WTC11 (cell line): ENCODE measurements around the gene AHCYL1. TPM values are rescaled to one million over a fixed set of nuclear protein-coding genes. Genes with fewer than 3 reads are reported as not detected.

Experiments
- ATAC-seq: fragments of 200-7000 bp; cut with Tn5 transposase; 2 replicates; pipeline ENCODE4 v1.10.0; 2021; ENCODE audit warnings: mild to moderate bottlenecking, moderate library complexity
- CTCF ChIA-PET: fragments of 300-600 bp; sonication (Branson Sonifier 250); formaldehyde crosslinking; loops from one replicate; lab custom pipeline; 2021; ENCODE audit warnings: antibody characterized with exemption; lab: Charles Lee
- POLR2A ChIA-PET: fragments of 350-600 bp; sonication (Branson Sonifier 250); formaldehyde crosslinking; loops from one replicate; lab custom pipeline; 2021; ENCODE audit warnings: antibody characterized with exemption; lab: Charles Lee
- DNase-seq: peaks from one replicate; pipeline ENCODE4 v3.0.0; 2021; ENCODE audit warnings: low spot score
- H3K27ac Mint-ChIP-seq: 2 replicates; pipeline ENCODE4 v1.8.0; 2021; ENCODE audit warnings: mixed read lengths
- H3K27me3 Mint-ChIP-seq: 2 replicates; pipeline ENCODE4 v1.8.0; 2021; ENCODE audit warnings: low read depth, mild to moderate bottlenecking, moderate library complexity, mixed read lengths
- H3K36me3 Mint-ChIP-seq: 2 replicates; pipeline ENCODE4 v1.8.0; 2021; ENCODE audit warnings: mixed read lengths
- H3K4me1 Mint-ChIP-seq: 2 replicates; pipeline ENCODE4 v1.8.0; 2022; ENCODE audit warnings: mixed read lengths
- H3K4me3 Mint-ChIP-seq: 2 replicates; pipeline ENCODE4 v1.8.0; 2021; ENCODE audit warnings: mild to moderate bottlenecking, moderate library complexity, mixed read lengths
- H3K9me3 Mint-ChIP-seq: 2 replicates; pipeline ENCODE4 v1.8.0; 2021; ENCODE audit warnings: mixed read lengths
- ATF2 ChIP-seq: sonication (generic); formaldehyde crosslinking; IDR thresholded peaks from 2 replicates; pipeline ENCODE4 v1.8.1; 2022; ENCODE audit warnings: low read depth, missing genetic modification reagents, borderline replicate concordance
- CDX4 ChIP-seq: fragments of 250-450 bp; sonication (Bioruptor Pico); IDR thresholded peaks from 2 replicates; pipeline ENCODE4 v1.9.0; 2021; ENCODE audit warnings: moderate library complexity, mild to moderate bottlenecking, inconsistent platforms, borderline replicate concordance
- CREB1 ChIP-seq: sonication (generic); formaldehyde crosslinking; IDR thresholded peaks from 2 replicates; pipeline ENCODE4 v1.8.0; 2023; ENCODE audit warnings: mild to moderate bottlenecking, missing genetic modification reagents
- E2F1 ChIP-seq: sonication (generic); formaldehyde crosslinking; IDR thresholded peaks from 2 replicates; pipeline ENCODE4 v1.8.0; 2022; ENCODE audit warnings: mild to moderate bottlenecking, missing genetic modification reagents
- E2F5 ChIP-seq: sonication (generic); formaldehyde crosslinking; IDR thresholded peaks from 2 replicates; pipeline ENCODE4 v1.8.1; 2022; ENCODE audit warnings: mild to moderate bottlenecking, moderate library complexity, missing genetic modification reagents
- ESRRA ChIP-seq: sonication (generic); formaldehyde crosslinking; IDR thresholded peaks from 2 replicates; pipeline ENCODE4 v1.8.1; 2022; ENCODE audit warnings: mild to moderate bottlenecking, missing genetic modification reagents, borderline replicate concordance
- JAZF1 ChIP-seq: fragments of 250-450 bp; sonication (Bioruptor Pico); IDR thresholded peaks from 2 replicates; pipeline ENCODE4 v1.9.0; 2021; ENCODE audit warnings: moderate library complexity, mild to moderate bottlenecking, inconsistent platforms
- MAX ChIP-seq: sonication (generic); formaldehyde crosslinking; IDR thresholded peaks from 2 replicates; pipeline ENCODE4 v1.8.0; 2022; ENCODE audit warnings: mild to moderate bottlenecking, missing genetic modification reagents
- MXD4 ChIP-seq: fragments of 250-450 bp; sonication (Bioruptor Pico); IDR thresholded peaks from 2 replicates; pipeline ENCODE4 v1.8.0; 2021; ENCODE audit warnings: mild to moderate bottlenecking, moderate library complexity, borderline replicate concordance
- NFATC4 ChIP-seq: fragments of 250-450 bp; sonication (Bioruptor Pico); IDR thresholded peaks from 2 replicates; pipeline ENCODE4 v1.9.0; 2021; ENCODE audit warnings: mild to moderate bottlenecking
- PREB ChIP-seq: sonication (generic); formaldehyde crosslinking; IDR thresholded peaks from 2 replicates; pipeline ENCODE4 v1.8.1; 2022; ENCODE audit warnings: mild to moderate bottlenecking, missing genetic modification reagents, moderate library complexity, borderline replicate concordance
- RELA ChIP-seq: sonication (generic); formaldehyde crosslinking; IDR thresholded peaks from 2 replicates; pipeline ENCODE4 v1.8.1; 2022; ENCODE audit warnings: missing genetic modification reagents, mild to moderate bottlenecking, borderline replicate concordance
- SMAD4 ChIP-seq: sonication (generic); formaldehyde crosslinking; IDR thresholded peaks from 2 replicates; pipeline ENCODE4 v1.8.0; 2022; ENCODE audit warnings: mild to moderate bottlenecking, missing genetic modification reagents
- STAT6 ChIP-seq: sonication (generic); formaldehyde crosslinking; conservative IDR thresholded peaks from 2 replicates; pipeline ENCODE4 v1.8.1; 2023; ENCODE audit warnings: mild to moderate bottlenecking, low read depth, missing genetic modification reagents, moderate library complexity
- TEAD4 ChIP-seq: sonication (generic); formaldehyde crosslinking; IDR thresholded peaks from 2 replicates; pipeline ENCODE4 v1.8.0; 2022; ENCODE audit warnings: mild to moderate bottlenecking, missing genetic modification reagents
- ZNF281 ChIP-seq: sonication (generic); formaldehyde crosslinking; IDR thresholded peaks from 2 replicates; pipeline ENCODE4 v1.8.0; 2023; ENCODE audit warnings: mild to moderate bottlenecking, missing genetic modification reagents
- ZNF396 ChIP-seq: fragments of 250-450 bp; sonication (Bioruptor Pico); IDR thresholded peaks from 2 replicates; pipeline ENCODE4 v1.8.0; 2021; ENCODE audit warnings: mild to moderate bottlenecking, moderate library complexity, borderline replicate concordance
- ZNF532 ChIP-seq: fragments of 250-450 bp; sonication (Bioruptor Pico); IDR thresholded peaks from 2 replicates; pipeline ENCODE4 v1.9.0; 2021; ENCODE audit warnings: mild to moderate bottlenecking, borderline replicate concordance
- total RNA-seq: library from RNA; stranded (reverse); gene quantifications from 3 replicates; pipeline ENCODE4 v1.2.3, GENCODE V29; 2021

AHCYL1 gene
- total RNA-seq, 1 experiment from 2014 or later = 92.1 TPM

GRCh38 chr1:110048240-110048639, 63.7 kb downstream of the AHCYL1 start:
- H3K4me1 Mint-ChIP-seq = no peaks in the 10 kb centered on the region
- H3K27ac Mint-ChIP-seq = no peak overlapping the region
- H3K27me3 Mint-ChIP-seq = no peaks in the 10 kb centered on the region
- ChIA-PET CTCF (interaction anchor here (1.5 kb wide), 1 partner anchor 18 kb away, joined by 7 read pairs; no protein-coding TSS in a partner anchor), POLR2A (no interaction called here)
- TF ChIP-seq ZNF396 (CRISPR knock-in tag) (no peak), ZNF532 (CRISPR knock-in tag) (no peak), SMAD4 (no peak), ZNF281 (no peak), CREB1 (no peak), E2F1 (CRISPR knock-in tag) (no peak), JAZF1 (no peak)
- no peaks in the 10 kb centered on the region for H3K9me3 Mint-ChIP-seq
- no peak for ATAC-seq
- H3K4me3 Mint-ChIP-seq = no peak overlapping the region
- no peak for DNase-seq
- H3K36me3 Mint-ChIP-seq = peaks cover 79% of the 10 kb centered on the region

- Mint-ChIP-seq H3K36me3 (peaks cover 79% of the 10 kb centered on the region), H3K9me3 (no peaks in the 10 kb centered on the region), H3K4me1 (no peaks in the 10 kb centered on the region), H3K27ac (no peak overlapping the region), H3K4me3 (no peak overlapping the region), H3K27me3 (no peaks in the 10 kb centered on the region)
- POLR2A ChIA-PET = no interaction called here
- CTCF ChIA-PET = interaction anchor here (2.3 to 3.6 kb wide), 2 partner anchors 12 to 19 kb away, joined by 8 to 31 read pairs; no protein-coding TSS in a partner anchor
- ATAC-seq (no peak), DNase-seq (no peak)
- TF ChIP-seq MAX (CRISPR knock-in tag) (no peak), CDX4 (CRISPR knock-in tag) (no peak), MXD4 (CRISPR knock-in tag) (no peak), PREB (no peak), ATF2 (no peak), TEAD4 (CRISPR knock-in tag) (no peak), ESRRA (no peak), E2F5 (no peak), NFATC4 (CRISPR knock-in tag) (no peak), STAT6 (CRISPR knock-in tag) (no peak), RELA (CRISPR knock-in tag) (no peak)
Observed at GRCh38 chr1:110048923-110049601, 64.5 kb downstream of the AHCYL1 start.
